PC-3 (cell line): ENCODE measurements around the gene HOXA10. TPM values are rescaled to one million over a fixed set of nuclear protein-coding genes. Genes with fewer than 3 reads are reported as not detected.

Source experiments
- ATAC-seq: fragments of 200-7000 bp; cut with Tn5 transposase; 2 replicates; pipeline ENCODE4 v1.9.1; 2020; ENCODE audit warnings: mild to moderate bottlenecking, moderate library complexity
- Bru-seq: library from RNA; stranded (reverse); fragments of 400-500 nt; gene quantifications from one replicate; lab custom pipeline; 2021; lab: Mats Ljungman, UMichigan
- BruChase-seq, 2 experiments: library from RNA; stranded (reverse); fragments of 400-500 nt; gene quantifications; one replicate each; lab custom pipeline; 2021; lab: Mats Ljungman, UMichigan
- BruUV-seq: library from RNA; stranded (reverse); fragments of 400-500 nt; replicated peaks from 2 replicates; lab custom pipeline; 2021; lab: Mats Ljungman, UMichigan
- CTCF ChIA-PET: fragments of 300-600 bp; sonication (Branson Sonifier 250); formaldehyde crosslinking; loops from one replicate; lab custom pipeline; 2022; ENCODE audit warnings: antibody characterized with exemption; lab: Charles Lee
- POLR2A ChIA-PET: fragments of 300-600 bp; sonication (Branson Sonifier 250); formaldehyde crosslinking; loops from one replicate; lab custom pipeline; 2022; ENCODE audit warnings: antibody characterized with exemption; ENCODE audit not compliant: unreplicated experiment; lab: Charles Lee
- DNase-seq: peaks from one replicate; pipeline ENCODE4 v3.0.0-alpha.2; 2015
- H2AFZ ChIP-seq: fragments of 300-600 bp; sonication (generic); 2 replicates; pipeline ENCODE4 v1.6.0; 2016; ENCODE audit warnings: antibody characterized with exemption, low read length
- H3F3A ChIP-seq: fragments of 300-600 bp; sonication (generic); one replicate; pipeline ENCODE4 v1.6.0; 2017; ENCODE audit warnings: antibody characterized with exemption, low read length, control low read depth, mild to moderate bottlenecking; ENCODE audit not compliant: unreplicated experiment
- H3K27ac ChIP-seq: fragments of 300-600 bp; sonication (generic); 2 replicates; pipeline ENCODE4 v1.5.1; 2016; ENCODE audit warnings: mild to moderate bottlenecking, low read length
- H3K27me3 ChIP-seq: fragments of 300-600 bp; sonication (generic); 2 replicates; pipeline ENCODE4 v1.6.1; 2016; ENCODE audit warnings: low read length, mixed read lengths
- H3K36me3 ChIP-seq: fragments of 300-600 bp; sonication (generic); 2 replicates; pipeline ENCODE4 v1.6.1; 2016; ENCODE audit warnings: low read depth, mixed run types, low read length, mixed read lengths
- H3K4me1 ChIP-seq: fragments of 300-600 bp; sonication (generic); 2 replicates; pipeline ENCODE4 v1.5.1; 2016; ENCODE audit warnings: low read length; ENCODE audit not compliant: insufficient read depth
- H3K4me2 ChIP-seq: fragments of 300-600 bp; sonication (generic); 2 replicates; pipeline ENCODE4 v1.6.0; 2016; ENCODE audit warnings: low read length
- H3K4me3 ChIP-seq: fragments of 300-600 bp; sonication (generic); 2 replicates; pipeline ENCODE4 v1.5.1; 2016; ENCODE audit warnings: mild to moderate bottlenecking, low read length, mixed read lengths
- H3K79me2 ChIP-seq: fragments of 300-600 bp; sonication (generic); 2 replicates; pipeline ENCODE4 v1.6.1; 2017; ENCODE audit warnings: low read length, mixed read lengths
- H3K9ac ChIP-seq: fragments of 300-600 bp; sonication (generic); 2 replicates; pipeline ENCODE4 v1.6.0; 2016; ENCODE audit warnings: mild to moderate bottlenecking, low read length
- H3K9me2 ChIP-seq: fragments of 300-600 bp; sonication (generic); replicated peaks from 2 replicates; pipeline ENCODE4 v1.6.1; 2016; ENCODE audit warnings: mixed run types, low read length, mixed read lengths
- H3K9me3 ChIP-seq: fragments of 300-600 bp; sonication (generic); 2 replicates; pipeline ENCODE4 v1.6.1; 2016; ENCODE audit warnings: low read length, mixed read lengths
- H4K20me1 ChIP-seq: fragments of 300-600 bp; sonication (generic); 2 replicates; pipeline ENCODE4 v1.6.1; 2016; ENCODE audit warnings: low read length, mixed read lengths
- CTCF ChIP-seq: fragments of 300-600 bp; sonication (generic); conservative IDR thresholded peaks from 2 replicates; pipeline ENCODE4 v1.5.1; 2017; ENCODE audit warnings: antibody characterized with exemption, low read depth, mild to moderate bottlenecking, low read length
- EZH2 ChIP-seq: fragments of 300-600 bp; sonication (generic); IDR thresholded peaks from one replicate; pipeline ENCODE4 v1.6.1; 2017; ENCODE audit warnings: antibody characterized with exemption, mild to moderate bottlenecking, low read length; ENCODE audit not compliant: unreplicated experiment
- EZH2phosphoT487 ChIP-seq: fragments of 300-600 bp; sonication (generic); IDR thresholded peaks from 2 replicates; pipeline ENCODE4 v1.6.1; 2018; ENCODE audit warnings: mild to moderate bottlenecking, antibody characterized with exemption, low read length, borderline replicate concordance
- intact Hi-C: fragments of 100-400 bp; cut with micrococcal nuclease; formaldehyde crosslinking; loops from 2 replicates; pipeline ENCODE4 v1.9.0; 2023
- long read RNA-seq: library from polyadenylated mRNA; unstranded; transcript quantifications from one replicate; pipeline ENCODE4 v2.0.0, GENCODE V29; 2021; ENCODE audit not compliant: unreplicated experiment
- total RNA-seq: library from RNA; depleted of rRNA; stranded (reverse); fragments of >200 nt; gene quantifications from 2 replicates; pipeline ENCODE4 v1.2.3, GENCODE V29; 2014; rRNA removed

The HOXA10 gene
- 36.0 and 46.1 TPM in 2 replicates for total RNA-seq
- percentile 89 among the genes with signal in this experiment for Bru-seq, nascent RNA
- percentile 93 among the genes with signal in this experiment for BruChase-seq, experiment 1, labeled RNA remaining after a 6-hour chase
- BruChase-seq, experiment 2, labeled RNA remaining after a 2-hour chase: percentile 98 among the genes with signal in this experiment
- long read RNA-seq, transcript HOXA10-203 (2 exons, 723 nt): minor isoform, 10 of 62 reads
- long read RNA-seq, transcript HOXA10-201 (2 exons, 2,541 nt): major isoform, 18 of 62 reads
- long read RNA-seq, transcript HOXA10-202 (2 exons, 1,570 nt): minor isoform, 13 of 62 reads
- long read RNA-seq, partial matches to known transcripts: 0 of 62 reads
- long read RNA-seq, other reads (novel, unspliced or antisense): 19 of 62 reads

- POLR2A ChIA-PET: interaction anchor here (0.6 to 1.6 kb wide), 5 partner anchors 9 to 77 kb away, joined by 3 to 5 read pairs (median 4); no protein-coding TSS in a partner anchor
- H3K9me2 ChIP-seq: no peaks in the 10 kb centered on the region
- H3K27ac ChIP-seq: peak within 1 kb of the TSS; percentile 97
- H3K79me2 ChIP-seq: peaks cover 100% of the 10 kb centered on the region
- no peak for TF ChIP-seq EZH2
- no peak for TF ChIP-seq CTCF
- no peak for TF ChIP-seq EZH2phosphoT487
- ATAC-seq: peak; percentile 1
- 0 out of 2 replicates have a peak, but pooled peaks cover 4% of the 10 kb centered on the region for H3K36me3 ChIP-seq
- H2AFZ ChIP-seq: 0 out of 2 replicates have a peak within 1 kb of the TSS, but pooled peaks have one; percentile 41
- H3K4me3 ChIP-seq: peak within 1 kb of the TSS; percentile 84
- peak within 1 kb of the TSS; percentile 93 for H3K4me2 ChIP-seq
- H3K9me3 ChIP-seq: no peaks in the 10 kb centered on the region
- H3K27me3 ChIP-seq: no peaks in the 10 kb centered on the region
- peaks cover 18% of the 10 kb centered on the region for H3K4me1 ChIP-seq
- CTCF ChIA-PET: no interaction called here
- H3F3A ChIP-seq: no peaks in the 10 kb centered on the region
- no TSS peak for BruUV-seq
- peak within 1 kb of the TSS; percentile 90 for H3K9ac ChIP-seq
- no peaks in the 10 kb centered on the region for H4K20me1 ChIP-seq
- peak; percentile 73 for DNase-seq
- intact Hi-C loops: no loop called here
Measured at GRCh38 chr7:27173956-27174873, at the start of gene HOXA10. HOXA10 (minus strand) TSS chr7:27174320; CDS start chr7:27174306, 14 bp downstream.

DNA sequence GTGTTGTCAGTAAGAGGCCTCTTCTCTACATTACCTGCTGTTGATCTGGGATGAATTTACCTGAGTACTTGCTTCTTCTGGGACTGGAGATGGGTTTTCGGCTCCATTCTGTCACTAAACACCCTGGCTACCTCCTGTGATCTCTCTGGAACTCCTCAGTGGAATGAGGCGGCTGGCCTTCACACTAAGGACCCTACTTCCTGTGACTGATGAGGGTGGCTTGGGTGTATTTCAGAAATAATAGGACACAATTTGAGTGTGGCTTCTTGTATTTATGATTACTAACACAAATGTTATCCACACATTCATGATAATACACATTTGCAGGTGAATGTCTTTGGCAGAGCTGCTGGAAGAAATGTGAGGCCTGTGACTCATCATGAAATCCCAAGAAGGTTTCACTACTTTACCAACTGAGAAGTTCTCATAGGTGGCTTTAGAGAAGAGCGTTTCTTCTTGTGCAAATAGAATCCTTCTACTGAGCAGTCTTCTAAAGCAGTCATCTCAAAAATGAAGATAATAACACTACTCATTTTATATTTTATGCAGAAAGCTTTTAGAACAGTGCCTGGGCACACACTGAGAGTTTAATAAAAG lies 47.2 kb upstream of the HOXA10 start:
- Histone ChIP-seq H3K9me2 (no peaks in the 10 kb centered on the region), H3K36me3 (no peaks in the 10 kb centered on the region), H3K27ac (0 out of 2 replicates have a peak overlapping the region, but pooled peaks have one; percentile 8), H3K4me3 (no peak overlapping the region), H2AFZ (no peak overlapping the region), H3F3A (no peaks in the 10 kb centered on the region), H3K4me2 (peak overlapping the region; percentile 28; the same call in 1 of the 2 replicates), H3K4me1 (peaks cover 14% of the 10 kb centered on the region), H3K79me2 (no peaks in the 10 kb centered on the region), H3K9me3 (no peaks in the 10 kb centered on the region), H3K9ac (no peak overlapping the region), H3K27me3 (no peaks in the 10 kb centered on the region), H4K20me1 (no peaks in the 10 kb centered on the region)
- no TSS peak for BruUV-seq
- ChIA-PET POLR2A (no interaction called here), CTCF (interaction anchor here (0.6 to 1.0 kb wide), 2 partner anchors 25 to 1489 kb away, joined by 3 to 5 read pairs; no protein-coding TSS in a partner anchor)
- peak; percentile 95 for ATAC-seq
- intact Hi-C loops: no loop called here
- peak; percentile 82 for DNase-seq
- TF ChIP-seq EZH2: no peak
- no peak for TF ChIP-seq CTCF
- TF ChIP-seq EZH2phosphoT487: no peak
